ENCODE results near the gene EIF5. TPM values are rescaled to one million over a fixed set of nuclear protein-coding genes. Genes with fewer than 3 reads are reported as not detected.

EIF5 gene
- total RNA-seq, 1 experiment from 2014 or later: 356 TPM

- Histone ChIP-seq H3K56ac (ENCODE audit: insufficient read length, low read depth, low read length) (no peak overlapping the region), H4K5ac (ENCODE audit: insufficient read length, low read depth, low read length) (no peak overlapping the region), H3K4me1 (ENCODE audit: insufficient read depth, low read length) (no peaks in the 10 kb centered on the region), H2BK15ac (ENCODE audit: low read depth, low read length) (no peak overlapping the region), H3K27me3 (ENCODE audit: insufficient read depth, low read length) (no peaks in the 10 kb centered on the region), H3K9me3 (ENCODE audit: control insufficient read depth, low read depth, low read length) (no peaks in the 10 kb centered on the region), H2BK20ac (ENCODE audit: low read depth, low read length, poor library complexity, severe bottlenecking) (no peak overlapping the region), H3K9ac (ENCODE audit: extremely low read depth, insufficient read length, low read length) (no peak overlapping the region), H3K4ac (ENCODE audit: low read depth, low read length) (no peak overlapping the region), H3K27ac (ENCODE audit: insufficient read length, low read depth, low read length) (no peak overlapping the region), H4K91ac (ENCODE audit: insufficient read length, low read depth, low read length) (no peak overlapping the region), H4K8ac (replicated peaks; ENCODE audit: insufficient read length, low read depth, low read length) (no peak overlapping the region), H3K23ac (ENCODE audit: insufficient read length, low read depth, low read length) (no peak overlapping the region), H4K20me1 (ENCODE audit: control insufficient read depth, insufficient read depth, insufficient read length) (no peaks in the 10 kb centered on the region), H3K23me2 (ENCODE audit: insufficient read length, low read depth, low read length, poor library complexity, severe bottlenecking) (no peaks in the 10 kb centered on the region), H3K18ac (ENCODE audit: insufficient read length, low read depth, low read length) (no peak overlapping the region), H3K79me1 (ENCODE audit: insufficient read depth, low read depth, low read length, poor library complexity, severe bottlenecking) (no peaks in the 10 kb centered on the region), H3K4me2 (ENCODE audit: insufficient read depth, insufficient read length, low read length) (no peak overlapping the region), H2BK12ac (ENCODE audit: insufficient read length, low read depth, low read length) (no peak overlapping the region), H2BK120ac (ENCODE audit: low read depth, low read length, poor library complexity, severe bottlenecking) (no peak overlapping the region), H3K14ac (ENCODE audit: insufficient read depth, low read length) (no peak overlapping the region), H2BK5ac (ENCODE audit: insufficient read length, low read length) (no peak overlapping the region), H2AFZ (ENCODE audit: low read length) (no peak overlapping the region), H2AK5ac (ENCODE audit: insufficient read length, low read length) (no peak overlapping the region), H3T11ph (ENCODE audit: low read length) (no peak overlapping the region), H3K79me2 (ENCODE audit: insufficient read depth, low read length) (no peaks in the 10 kb centered on the region)
- Mint-ChIP-seq H3K4me3 (no peak overlapping the region), H3K9me3 (peaks cover 4 to 7% of the 10 kb centered on the region in 2 experiments; a peak in 3 of 5 replicates), H3K27ac (no peak overlapping the region), H3K27me3 (ENCODE audit: low read depth) (peaks cover 7% of the 10 kb centered on the region), H3K4me1 (0 out of 4 replicates have a peak, but pooled peaks cover 0 to 2% of the 10 kb centered on the region in 2 experiments), H3K36me3 (ENCODE audit: insufficient read depth in 1 of 3, low read depth in 3 of 3) (no peaks in the 10 kb centered on the region)
- WGBS (ENCODE audit: extremely low coverage, insufficient read length, low lambda C conversion rate): no CpG with 5 or more reads among the region's 2 CpGs
- no peak for DNase-seq
- TF ChIP-seq CTCF (conservative IDR thresholded peaks at IDR 0.05): no peak
These were observed 29.3 kb upstream of the EIF5 start for GRCh38 chr14:103304706-103305105.

All from H9 (cell line).